Keratinocyte (primary cell): ENCODE results near the gene SCAANT1. TPM values are rescaled to one million over a fixed set of nuclear protein-coding genes. Genes with fewer than 3 reads are reported as not detected.
A peak's percentile ranks its signal among the peaks of the same experiment; 100 is the strongest.

ENCODE experiments used
- DNase-seq: peaks from one replicate; pipeline ENCODE4 v3.0.0-alpha.2; 2011; ENCODE audit warnings: low read depth, missing footprints, low spot score
- FAIRE-seq: peaks from 2 replicates; lab custom pipeline; 2011; peaks lifted over from hg19 to GRCh38; lab: Jason Lieb, UNC
- H2AFZ ChIP-seq: 2 replicates; pipeline ENCODE4 v1.6.0; 2012; ENCODE audit warnings: low read length, control low read depth, inconsistent platforms; ENCODE audit not compliant: control insufficient read depth
- H3K27ac ChIP-seq: 2 replicates; pipeline ENCODE4 v1.5.1; 2011; ENCODE audit warnings: low read length; ENCODE audit not compliant: control insufficient read depth, insufficient read depth
- H3K27me3 ChIP-seq: 3 replicates; pipeline ENCODE4 v1.6.0; 2011; ENCODE audit warnings: low read length; ENCODE audit not compliant: control insufficient read depth, insufficient read depth; ENCODE audit errors: extremely low read depth
- H3K36me3 ChIP-seq, 2 experiments: 2 replicates in 1 of 2; 3 replicates in 1 of 2; pipeline ENCODE4 v1.5.1; 2011; ENCODE audit warnings: low read length in 2 of 2, mild to moderate bottlenecking in 1 of 2; ENCODE audit not compliant: control insufficient read depth in 2 of 2, insufficient read depth in 2 of 2; ENCODE audit errors: extremely low read depth in 1 of 2
- H3K4me1 ChIP-seq: 3 replicates; pipeline ENCODE4 v1.5.1; 2011; ENCODE audit warnings: low read length; ENCODE audit not compliant: control insufficient read depth, insufficient read depth; ENCODE audit errors: extremely low read depth
- H3K4me2 ChIP-seq: 3 replicates; pipeline ENCODE4 v1.6.0; 2011; ENCODE audit warnings: low read depth, low read length; ENCODE audit not compliant: control insufficient read depth, insufficient read depth; ENCODE audit errors: extremely low read depth
- H3K4me3 ChIP-seq, 3 experiments: fragments of 200-600 bp in 1 of 3; sonication (generic) in 1 of 3; 2 replicates in 2 of 3; 3 replicates in 1 of 3; pipeline ENCODE4 v1.5.1; 2011 to 2016; ENCODE audit warnings: low read length in 3 of 3, mild to moderate bottlenecking in 3 of 3, control low read depth in 2 of 3, inconsistent platforms in 1 of 3, low read depth in 1 of 3, mixed read lengths in 1 of 3, mixed run types in 1 of 3, moderate library complexity in 1 of 3; ENCODE audit not compliant: control insufficient read depth in 2 of 3, insufficient read depth in 2 of 3; ENCODE audit errors: extremely low read depth in 1 of 3
- H3K79me2 ChIP-seq: 2 replicates; pipeline ENCODE4 v1.6.0; 2012; ENCODE audit warnings: low read length; ENCODE audit not compliant: control insufficient read depth, insufficient read depth
- H3K9ac ChIP-seq: 3 replicates; pipeline ENCODE4 v1.6.0; 2011; ENCODE audit warnings: low read length; ENCODE audit not compliant: control insufficient read depth, insufficient read depth; ENCODE audit errors: extremely low read depth
- H3K9me1 ChIP-seq: 3 replicates; pipeline ENCODE4 v1.6.0; 2011; ENCODE audit warnings: low read length; ENCODE audit not compliant: control insufficient read depth, insufficient read depth; ENCODE audit errors: extremely low read depth
- H3K9me3 ChIP-seq: 2 replicates; pipeline ENCODE4 v1.5.1; 2012; ENCODE audit warnings: low read depth, low read length; ENCODE audit not compliant: control insufficient read depth
- H4K20me1 ChIP-seq: 3 replicates; pipeline ENCODE4 v1.6.0; 2011; ENCODE audit warnings: low read length; ENCODE audit not compliant: control insufficient read depth, insufficient read depth; ENCODE audit errors: extremely low read depth
- EZH2 ChIP-seq: IDR thresholded peaks from one replicate; pipeline ENCODE4 v1.6.1; 2012; ENCODE audit warnings: inconsistent platforms, mild to moderate bottlenecking, low read length, moderate library complexity
- dilution Hi-C: fragments of 300-500 bp; cut with MboI; formaldehyde crosslinking; loops from one replicate; pipeline ENCODE4 v1.7.0; 2020; ENCODE audit warnings: low sequenced_read_pairs; ENCODE audit not compliant: extremely low pct_ligation_motif_present
- polyA plus RNA-seq, 5 experiments: library from polyadenylated mRNA; depleted of rRNA in 3 of 5; stranded (reverse) in 3 of 5; stranded (forward) in 1 of 5; unstranded in 1 of 5; fragments of >200 nt; gene quantifications; 1 replicate in 1 of 5; 2 replicates in 3 of 5; 3 replicates in 1 of 5; pipeline versions ENCODE4 v1.2.1 to v1.2.3, GENCODE V29; 2011 to 2012; ENCODE audit warnings: missing spikeins in 2 of 5, low read depth in 1 of 5, low replicate concordance in 1 of 5
- TF ChIP-seq, protein P1 (sequence below), 3 experiments: IDR thresholded peaks in 1 of 3; conservative IDR thresholded peaks in 1 of 3; optimal IDR thresholded peaks in 1 of 3; 2 replicates in 2 of 3; 3 replicates in 1 of 3; pipeline versions ENCODE3 to v1.5.1; 2011; ENCODE audit warnings: low read length in 3 of 3, mild to moderate bottlenecking in 3 of 3, moderate library complexity in 2 of 3, control low read depth in 1 of 3, inconsistent platforms in 1 of 3; ENCODE audit not compliant: insufficient read depth in 2 of 3; ENCODE audit errors: extremely low read depth in 1 of 3

SCAANT1 gene
- polyA plus RNA-seq, 1 donor (not counting 4 experiments of a cell fraction or from before 2014, with no cell fraction given): not detected

DNA sequence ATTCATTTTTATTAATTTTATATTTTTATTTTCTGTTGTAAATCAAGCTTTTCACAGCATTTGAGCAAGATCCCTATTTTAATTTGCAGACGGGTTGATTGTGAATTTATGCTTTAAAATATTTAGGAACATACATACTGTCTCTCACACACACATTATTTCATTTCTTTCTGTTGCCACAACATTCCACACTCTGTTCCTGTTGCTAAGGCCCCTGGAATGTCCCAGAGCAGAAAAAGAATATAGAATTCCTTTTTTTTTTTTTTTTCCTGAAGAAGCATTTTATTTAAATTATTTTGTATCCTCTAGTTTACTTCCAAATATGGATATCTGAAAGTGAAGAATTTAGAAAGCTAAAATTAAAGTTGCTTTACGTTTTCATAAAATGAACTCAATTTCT is 36.8 kb upstream of the SCAANT1 start:
- no peak overlapping the region for H3K4me3 ChIP-seq
- H3K27me3 ChIP-seq: no peaks in the 10 kb centered on the region
- peaks cover 4 to 6% of the 10 kb centered on the region in 2 experiments for H3K36me3 ChIP-seq
- H2AFZ ChIP-seq: no peak overlapping the region
- DNase-seq (no peak), FAIRE-seq (no peak)
- H3K4me1 ChIP-seq: peaks cover 9% of the 10 kb centered on the region
- H4K20me1 ChIP-seq: peaks cover 2% of the 10 kb centered on the region
- no peaks in the 10 kb centered on the region for H3K9me3 ChIP-seq
- peaks cover 30% of the 10 kb centered on the region for H3K79me2 ChIP-seq
- no peak overlapping the region for H3K4me2 ChIP-seq
- peak overlapping the region; percentile 50 for H3K27ac ChIP-seq
- no peak overlapping the region for H3K9ac ChIP-seq
- dilution Hi-C loops: no loop called here
- H3K9me1 ChIP-seq: no peaks in the 10 kb centered on the region
- TF ChIP-seq EZH2: no peak
- TF ChIP-seq, protein P1, sequence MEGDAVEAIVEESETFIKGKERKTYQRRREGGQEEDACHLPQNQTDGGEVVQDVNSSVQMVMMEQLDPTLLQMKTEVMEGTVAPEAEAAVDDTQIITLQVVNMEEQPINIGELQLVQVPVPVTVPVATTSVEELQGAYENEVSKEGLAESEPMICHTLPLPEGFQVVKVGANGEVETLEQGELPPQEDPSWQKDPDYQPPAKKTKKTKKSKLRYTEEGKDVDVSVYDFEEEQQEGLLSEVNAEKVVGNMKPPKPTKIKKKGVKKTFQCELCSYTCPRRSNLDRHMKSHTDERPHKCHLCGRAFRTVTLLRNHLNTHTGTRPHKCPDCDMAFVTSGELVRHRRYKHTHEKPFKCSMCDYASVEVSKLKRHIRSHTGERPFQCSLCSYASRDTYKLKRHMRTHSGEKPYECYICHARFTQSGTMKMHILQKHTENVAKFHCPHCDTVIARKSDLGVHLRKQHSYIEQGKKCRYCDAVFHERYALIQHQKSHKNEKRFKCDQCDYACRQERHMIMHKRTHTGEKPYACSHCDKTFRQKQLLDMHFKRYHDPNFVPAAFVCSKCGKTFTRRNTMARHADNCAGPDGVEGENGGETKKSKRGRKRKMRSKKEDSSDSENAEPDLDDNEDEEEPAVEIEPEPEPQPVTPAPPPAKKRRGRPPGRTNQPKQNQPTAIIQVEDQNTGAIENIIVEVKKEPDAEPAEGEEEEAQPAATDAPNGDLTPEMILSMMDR (optimal IDR thresholded peaks at IDR 0.05 in 1 of 3, IDR thresholded peaks at IDR 0.05 in 1 of 3, conservative IDR thresholded peaks at IDR 0.05 in 1 of 3; ENCODE audit: extremely low read depth in 1 of 3, insufficient read depth in 2 of 3, low read length in 3 of 3): no peak

- H3K4me1 ChIP-seq: peaks cover 8% of the 10 kb centered on the region
- H3K27ac ChIP-seq: no peak overlapping the region
- H2AFZ ChIP-seq: no peak overlapping the region
- no peak overlapping the region for H3K9ac ChIP-seq
- H3K79me2 ChIP-seq: peaks cover 42% of the 10 kb centered on the region
- no peak for TF ChIP-seq EZH2
- TF ChIP-seq, protein P1 (optimal IDR thresholded peaks at IDR 0.05 in 1 of 3, IDR thresholded peaks at IDR 0.05 in 1 of 3, conservative IDR thresholded peaks at IDR 0.05 in 1 of 3; ENCODE audit: extremely low read depth in 1 of 3, insufficient read depth in 2 of 3, low read length in 3 of 3): no peak
- H3K9me3 ChIP-seq: no peaks in the 10 kb centered on the region
- no peak overlapping the region for H3K4me3 ChIP-seq
- DNase-seq (no peak), FAIRE-seq (no peak)
- H3K4me2 ChIP-seq: no peak overlapping the region
- dilution Hi-C loops: no loop called here
- H4K20me1 ChIP-seq: peaks cover 2% of the 10 kb centered on the region
- no peaks in the 10 kb centered on the region for H3K27me3 ChIP-seq
- no peaks in the 10 kb centered on the region for H3K9me1 ChIP-seq
- peaks cover 6 to 8% of the 10 kb centered on the region in 2 experiments for H3K36me3 ChIP-seq
Observed at GRCh38 chr3:63947594-63947993, 35.4 kb upstream of the SCAANT1 start.
